IMR-90 (cell line): ENCODE measurements around the gene ACACB. TPM values are rescaled to one million over a fixed set of nuclear protein-coding genes. Genes with fewer than 3 reads are reported as not detected.

Experiments
- ATAC-seq: fragments of 200-7000 bp; cut with Tn5 transposase; 2 replicates; pipeline ENCODE4 v1.9.1; 2020; ENCODE audit warnings: low read depth, mild to moderate bottlenecking, moderate library complexity
- BruUV-seq: library from RNA; stranded (reverse); fragments of 400-500 nt; replicated peaks from 2 replicates; lab custom pipeline; 2021; lab: Mats Ljungman, UMichigan
- CTCF ChIA-PET: fragments of 300-600 bp; formaldehyde crosslinking; extraction: SDS; loops from one replicate; lab custom pipeline; 2021; ENCODE audit warnings: antibody characterized with exemption; lab: Yijun Ruan, JAX
- POLR2A ChIA-PET: fragments of 300-600 bp; sonication (Branson Sonifier 250); formaldehyde crosslinking; loops from one replicate; lab custom pipeline; 2022; ENCODE audit warnings: antibody characterized with exemption; ENCODE audit not compliant: unreplicated experiment; lab: Charles Lee
- DNase-seq: peaks from one replicate; pipeline ENCODE4 v3.0.0; 2013
- H2AFZ ChIP-seq: replicated peaks from 2 replicates; pipeline ENCODE3; 2013; ENCODE audit warnings: low read length, mild to moderate bottlenecking; ENCODE audit not compliant: poor library complexity
- H2AK5ac ChIP-seq: 2 replicates; pipeline ENCODE4 v1.6.1; 2013; ENCODE audit warnings: low read depth, low read length, inconsistent platforms
- H2AK9ac ChIP-seq: replicated peaks from 2 replicates; pipeline ENCODE3; 2013; ENCODE audit warnings: mild to moderate bottlenecking, low read depth, low read length, moderate library complexity; ENCODE audit not compliant: poor library complexity
- H2BK120ac ChIP-seq: 2 replicates; pipeline ENCODE4 v1.6.1; 2013; ENCODE audit warnings: low read depth, low read length, inconsistent platforms
- H2BK15ac ChIP-seq: 3 replicates; pipeline ENCODE4 v1.6.1; 2013; ENCODE audit warnings: low read depth, low read length, inconsistent platforms
- H2BK20ac ChIP-seq: 2 replicates; pipeline ENCODE4 v1.6.1; 2013; ENCODE audit warnings: low read depth, mild to moderate bottlenecking, inconsistent platforms, low read length, moderate library complexity
- H2BK5ac ChIP-seq: 2 replicates; pipeline ENCODE4 v1.6.1; 2013; ENCODE audit warnings: mild to moderate bottlenecking, low read depth, low read length, inconsistent platforms; ENCODE audit not compliant: poor library complexity, severe bottlenecking
- H3K14ac ChIP-seq: replicated peaks from 2 replicates; pipeline ENCODE4 v1.6.1; 2013; ENCODE audit warnings: low read depth, low read length, inconsistent platforms
- H3K18ac ChIP-seq: 2 replicates; pipeline ENCODE4 v1.6.1; 2013; ENCODE audit warnings: low read depth, low read length, control low read depth
- H3K23ac ChIP-seq: 2 replicates; pipeline ENCODE4 v1.6.1; 2013; ENCODE audit warnings: low read depth, low read length, inconsistent platforms
- H3K27ac ChIP-seq: 2 replicates; pipeline ENCODE4 v1.5.1; 2013; ENCODE audit warnings: mild to moderate bottlenecking, control low read depth, low read length; ENCODE audit not compliant: insufficient read depth
- H3K27me3 ChIP-seq: 2 replicates; pipeline ENCODE4 v1.6.1; 2013; ENCODE audit warnings: low read length; ENCODE audit not compliant: control insufficient read depth, insufficient read depth
- H3K36me3 ChIP-seq: 2 replicates; pipeline ENCODE4 v1.6.1; 2013; ENCODE audit warnings: low read length, mixed read lengths; ENCODE audit not compliant: control insufficient read depth, insufficient read depth
- H3K4ac ChIP-seq: 2 replicates; pipeline ENCODE4 v1.6.1; 2013; ENCODE audit warnings: low read depth, low read length, inconsistent platforms
- H3K4me1 ChIP-seq: 2 replicates; pipeline ENCODE4 v1.6.1; 2013; ENCODE audit warnings: low read length, mixed read lengths; ENCODE audit not compliant: control insufficient read depth, insufficient read depth
- H3K4me2 ChIP-seq: 2 replicates; pipeline ENCODE4 v1.6.1; 2013; ENCODE audit warnings: low read depth, mild to moderate bottlenecking, control low read depth, low read length, moderate library complexity
- H3K4me3 ChIP-seq: 2 replicates; pipeline ENCODE4 v1.5.1; 2013; ENCODE audit warnings: low read depth, mild to moderate bottlenecking, control low read depth, low read length, moderate library complexity; ENCODE audit not compliant: insufficient read depth
- H3K56ac ChIP-seq: 2 replicates; pipeline ENCODE4 v1.6.1; 2013; ENCODE audit warnings: low read length, inconsistent platforms; ENCODE audit not compliant: insufficient read depth; ENCODE audit errors: extremely low read depth
- H3K79me1 ChIP-seq, 2 experiments: 2 replicates each; pipeline ENCODE4 v1.6.1; 2013; ENCODE audit warnings: low read length in 2 of 2, inconsistent platforms in 1 of 2, low read depth in 1 of 2
- H3K9ac ChIP-seq: 2 replicates; pipeline ENCODE4 v1.6.1; 2013; ENCODE audit warnings: low read depth, low read length, control low read depth
- H3K9me1 ChIP-seq: 2 replicates; pipeline ENCODE4 v1.6.1; 2013; ENCODE audit warnings: low read length, inconsistent platforms; ENCODE audit not compliant: insufficient read depth
- H3K9me3 ChIP-seq: 2 replicates; pipeline ENCODE4 v1.6.1; 2013; ENCODE audit warnings: low read length; ENCODE audit not compliant: control insufficient read depth, insufficient read depth
- H4K20me1 ChIP-seq: 2 replicates; pipeline ENCODE4 v1.6.1; 2013; ENCODE audit warnings: low read length, inconsistent platforms; ENCODE audit not compliant: insufficient read depth
- H4K5ac ChIP-seq: 2 replicates; pipeline ENCODE4 v1.6.1; 2013; ENCODE audit warnings: mild to moderate bottlenecking, low read depth, low read length, control low read depth
- H4K8ac ChIP-seq, 2 experiments: 2 replicates each; pipeline ENCODE4 v1.6.1; 2013; ENCODE audit warnings: low read depth in 2 of 2, low read length in 2 of 2, control low read depth in 1 of 2, inconsistent platforms in 1 of 2
- H4K91ac ChIP-seq: 2 replicates; pipeline ENCODE4 v1.6.1; 2013; ENCODE audit warnings: low read depth, low read length, inconsistent platforms; ENCODE audit not compliant: insufficient read depth
- CEBPB ChIP-seq: IDR thresholded peaks from 2 replicates; pipeline ENCODE4 v1.6.1; 2012; ENCODE audit warnings: low read depth, low read length, improper control_type of control experiment
- CHD1 ChIP-seq: IDR thresholded peaks from 2 replicates; pipeline ENCODE4 v1.6.1; 2012; ENCODE audit warnings: low read depth, low read length, improper control_type of control experiment
- FOS ChIP-seq: fragments of 150-350 bp; IDR thresholded peaks from 2 replicates; pipeline ENCODE4 v1.6.1; 2016; ENCODE audit warnings: low read depth, low read length
- MAFK ChIP-seq: IDR thresholded peaks from 2 replicates; pipeline ENCODE4 v1.6.1; 2012; ENCODE audit warnings: low read depth, low read length, improper control_type of control experiment
- MAZ ChIP-seq: IDR thresholded peaks from 2 replicates; pipeline ENCODE4 v1.6.1; 2012; ENCODE audit warnings: low read depth, mild to moderate bottlenecking, low read length, improper control_type of control experiment, moderate library complexity, borderline replicate concordance
- NFE2L2 ChIP-seq: fragments of 150-350 bp; IDR thresholded peaks from 2 replicates; pipeline ENCODE4 v1.6.1; 2016; ENCODE audit warnings: low read depth, mild to moderate bottlenecking, low read length
- RCOR1 ChIP-seq: IDR thresholded peaks from 2 replicates; pipeline ENCODE4 v1.6.1; 2012; ENCODE audit warnings: mild to moderate bottlenecking, low read length, improper control_type of control experiment; ENCODE audit not compliant: insufficient replicate concordance
- SMC3 ChIP-seq: fragments of 150-350 bp; IDR thresholded peaks from 2 replicates; pipeline ENCODE4 v1.6.1; 2016; ENCODE audit warnings: low read depth, mild to moderate bottlenecking, antibody characterized with exemption, low read length, moderate library complexity
- WGBS, 2 experiments: methylation state at CpG; one replicate each; pipeline versions ENCODE4 v1.1.5 to v1.1.7; 2013; ENCODE audit warnings: missing lambda C conversion rate in 2 of 2; ENCODE audit not compliant: insufficient read length in 1 of 2; ENCODE audit errors: extremely low coverage in 2 of 2; 5-methylcytosine and 5-hydroxymethylcytosine counted together
- dilution Hi-C: fragments of 300-500 bp; cut with HindIII; formaldehyde crosslinking; loops from one replicate; pipeline ENCODE4 v1.14.3; 2018; ENCODE audit warnings: low sequenced_read_pairs; ENCODE audit not compliant: unreplicated experiment
- in situ Hi-C: fragments of 300-500 bp; cut with MboI; formaldehyde crosslinking; loops from 3 replicates; pipeline ENCODE4 v1.14.3; 2019; ENCODE audit warnings: low sequenced_read_pairs, inconsistent platforms, mixed read lengths
- intact Hi-C: fragments of 100-400 bp; cut with micrococcal nuclease; formaldehyde crosslinking; loops from 2 replicates; pipeline ENCODE4 v1.10.0; 2022
- polyA plus RNA-seq, 3 experiments: library from polyadenylated mRNA; depleted of rRNA; stranded (reverse); fragments of >200 nt; gene quantifications; 2 replicates each; pipeline ENCODE4 v1.2.3, GENCODE V29; 2012; ENCODE audit warnings: low replicate concordance in 1 of 3
- total RNA-seq: library from RNA; depleted of rRNA; stranded (reverse); fragments of >200 nt; gene quantifications from 2 replicates; pipeline ENCODE4 v1.2.3, GENCODE V29; 2012
- TF ChIP-seq, protein P1 (sequence below): fragments of 150-350 bp; IDR thresholded peaks from 2 replicates; pipeline ENCODE4 v1.6.1; 2017; ENCODE audit warnings: mild to moderate bottlenecking, antibody characterized with exemption, low read length, low read depth

Gene ACACB
- total and polyA plus RNA-seq, 2 of the 4 experiments (the other 2 are of a cell fraction) = 2.0 to 2.1 TPM

DNA sequence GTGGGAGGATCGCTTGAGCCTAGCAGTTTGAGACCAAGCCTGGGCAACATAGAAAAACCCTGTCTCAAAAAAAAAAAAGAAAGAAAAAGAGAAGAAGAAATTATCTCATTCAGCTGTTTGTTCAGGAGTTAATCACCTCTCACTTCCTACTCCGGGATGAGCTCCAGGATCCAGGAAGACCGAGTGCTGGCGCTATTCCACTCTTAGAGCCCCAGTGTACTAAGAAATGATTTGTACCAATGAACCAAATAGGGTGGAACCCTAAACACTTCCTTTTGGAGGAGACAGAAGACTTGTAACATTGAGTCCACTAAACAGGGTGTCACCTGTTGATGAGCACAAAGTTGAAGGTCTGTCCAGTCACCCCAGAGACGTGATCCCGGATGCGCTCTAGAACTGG is 26.7 kb upstream of the ACACB start:
- peaks cover 7% of the 10 kb centered on the region for H3K4me1 ChIP-seq
- H3K4me2 ChIP-seq = no peak overlapping the region
- no peak overlapping the region for H3K18ac ChIP-seq
- no peak overlapping the region for H2BK20ac ChIP-seq
- no CpG with 5 or more reads among the region's 7 CpGs for WGBS, 2 experiments
- no peak overlapping the region for H2BK15ac ChIP-seq
- no peak overlapping the region for H3K4ac ChIP-seq
- H3K4me3 ChIP-seq = no peak overlapping the region
- no peak overlapping the region for H3K14ac ChIP-seq
- no peak overlapping the region for H2AK9ac ChIP-seq
- peaks cover 20% of the 10 kb centered on the region for H3K36me3 ChIP-seq
- in situ Hi-C loops (loop anchor here (5.0 to 25.0 kb wide), 3 partner anchors 285 to 527 kb away; partner anchors contain the start of genes ISCU, SART3 and SELPLG), dilution Hi-C loops (no loop called here), intact Hi-C loops (loop anchor here (5.0 to 10.0 kb wide), 5 partner anchors 135 to 462 kb away; partner anchors contain the start of genes CORO1C and SSH1)
- ChIA-PET POLR2A (no interaction called here), CTCF (interaction anchor here (1.0 kb wide), 1 partner anchor 454 kb away, joined by 3 read pairs; no protein-coding TSS in a partner anchor)
- no peak overlapping the region for H2AFZ ChIP-seq
- no peak overlapping the region for H3K56ac ChIP-seq
- no peak overlapping the region for H3K27ac ChIP-seq
- no peaks in the 10 kb centered on the region for H4K20me1 ChIP-seq
- H3K9me3 ChIP-seq = no peaks in the 10 kb centered on the region
- H4K5ac ChIP-seq = no peak overlapping the region
- H3K79me1 ChIP-seq = peaks cover 10 to 19% of the 10 kb centered on the region in 2 experiments
- no peaks in the 10 kb centered on the region for H3K27me3 ChIP-seq
- DNase-seq = no peak
- no peak overlapping the region for H2BK5ac ChIP-seq
- no peak overlapping the region for H2BK120ac ChIP-seq
- no peak for ATAC-seq
- H3K23ac ChIP-seq = no peak overlapping the region
- no peak overlapping the region for H3K9ac ChIP-seq
- no peak overlapping the region for H4K8ac ChIP-seq
- TF ChIP-seq FOS (no peak), CHD1 (no peak), MAZ (no peak), NFE2L2 (no peak), MAFK (no peak), SMC3 (no peak), RCOR1 (no peak), CEBPB (no peak)
- TF ChIP-seq, protein P1, sequence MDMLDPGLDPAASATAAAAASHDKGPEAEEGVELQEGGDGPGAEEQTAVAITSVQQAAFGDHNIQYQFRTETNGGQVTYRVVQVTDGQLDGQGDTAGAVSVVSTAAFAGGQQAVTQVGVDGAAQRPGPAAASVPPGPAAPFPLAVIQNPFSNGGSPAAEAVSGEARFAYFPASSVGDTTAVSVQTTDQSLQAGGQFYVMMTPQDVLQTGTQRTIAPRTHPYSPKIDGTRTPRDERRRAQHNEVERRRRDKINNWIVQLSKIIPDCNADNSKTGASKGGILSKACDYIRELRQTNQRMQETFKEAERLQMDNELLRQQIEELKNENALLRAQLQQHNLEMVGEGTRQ = no peak
- H4K91ac ChIP-seq = no peak overlapping the region
- no peak overlapping the region for H2AK5ac ChIP-seq
- 0 out of 2 replicates have a peak, but pooled peaks cover 5% of the 10 kb centered on the region for H3K9me1 ChIP-seq
- no TSS peak for BruUV-seq
